PC-3 (cell line): ENCODE measurements around the gene GABRA1.

ENCODE experiments used
- CTCF ChIP-seq: fragments of 300-600 bp; sonication (generic); conservative IDR thresholded peaks from 2 replicates; pipeline ENCODE4 v1.5.1; 2017; ENCODE audit warnings: antibody characterized with exemption, low read depth, mild to moderate bottlenecking, low read length
- EZH2 ChIP-seq: fragments of 300-600 bp; sonication (generic); IDR thresholded peaks from one replicate; pipeline ENCODE4 v1.6.1; 2017; ENCODE audit warnings: antibody characterized with exemption, mild to moderate bottlenecking, low read length; ENCODE audit not compliant: unreplicated experiment

GRCh38 chr5:161934486-161934885 lies 86.6 kb downstream of the GABRA1 start:
- no peak for TF ChIP-seq CTCF
- no peak for TF ChIP-seq EZH2
